ENCODE results near the gene ZNF319. TPM values are rescaled to one million over a fixed set of nuclear protein-coding genes. Genes with fewer than 3 reads are reported as not detected.

ZNF319 gene
- total RNA-seq, 2 experiments from 2014 or later = 5.6 to 7.0 TPM

DNA sequence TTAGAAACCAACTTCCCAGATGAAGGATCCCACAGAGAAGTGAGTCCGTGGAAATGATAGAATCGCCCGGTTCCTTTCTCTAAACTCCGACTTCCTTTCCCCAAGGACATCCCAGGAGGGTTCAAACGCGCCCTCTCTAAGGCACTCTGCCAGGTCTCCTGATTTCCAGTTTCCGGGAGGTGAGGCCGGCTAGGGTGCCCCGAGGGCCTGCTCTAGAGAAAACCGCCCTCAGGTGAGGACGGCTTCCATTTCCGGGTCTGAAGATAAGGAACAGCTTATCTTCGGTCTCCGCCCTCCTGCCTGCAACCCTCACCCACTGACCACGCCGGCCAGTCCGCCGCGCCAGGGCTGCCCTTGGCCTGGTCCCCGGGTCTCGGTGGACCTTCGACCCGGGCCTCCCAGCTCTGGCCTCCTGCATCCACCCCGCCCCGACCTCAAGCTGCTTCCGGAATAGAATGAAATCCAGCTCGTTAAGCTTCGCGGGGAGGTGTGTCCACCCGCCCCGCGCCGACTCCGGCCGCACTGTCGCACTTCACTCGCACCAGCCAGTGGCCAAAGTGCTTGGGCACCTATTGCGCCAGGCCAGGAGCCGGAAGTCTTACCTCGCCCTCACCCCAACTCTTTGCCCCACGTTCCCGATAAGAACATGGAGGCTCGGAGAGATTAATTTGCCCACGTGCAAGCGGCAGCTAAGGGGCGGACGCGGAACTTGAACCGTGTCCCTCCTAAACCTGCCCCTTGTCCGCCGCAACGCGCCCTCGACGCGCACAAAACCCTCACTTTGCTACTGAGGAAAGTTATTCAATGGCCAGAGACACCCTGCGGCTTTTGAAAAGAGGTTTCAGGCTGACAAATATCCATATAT is 24.2 kb upstream of the ZNF319 start:
- ChIA-PET POLR2A (interaction anchor here (1.3 kb wide), 1 partner anchor 106 kb away, joined by 3 read pairs; no protein-coding TSS in a partner anchor), CTCF (interaction anchor here (0.8 to 3.2 kb wide), 6 partner anchors 9 to 282 kb away, joined by 3 to 16 read pairs (median 5); partner anchors contain the start of gene CFAP20)
- peaks cover 12% of the 10 kb centered on the region for H3K4me1 Mint-ChIP-seq (ENCODE audit: low read depth)
- H3K4me3 Mint-ChIP-seq = peak overlapping the region; percentile 75
- H3K36me3 Mint-ChIP-seq (ENCODE audit: low read depth) = no peaks in the 10 kb centered on the region
- DNase-seq = peak; percentile 47
- peak overlapping the region; percentile 72 for H3K27ac Mint-ChIP-seq
- peaks cover 5% of the 10 kb centered on the region for H3K27me3 Mint-ChIP-seq
- intact Hi-C loops (cut with micrococcal nuclease) = loop anchor here (5.0 to 10.0 kb wide), 2 partner anchors 103 to 280 kb away; partner anchors contain the start of gene CFAP20
- no peaks in the 10 kb centered on the region for H3K9me3 Mint-ChIP-seq
- ATAC-seq = peak; percentile 17
- TF ChIP-seq, protein P1, sequence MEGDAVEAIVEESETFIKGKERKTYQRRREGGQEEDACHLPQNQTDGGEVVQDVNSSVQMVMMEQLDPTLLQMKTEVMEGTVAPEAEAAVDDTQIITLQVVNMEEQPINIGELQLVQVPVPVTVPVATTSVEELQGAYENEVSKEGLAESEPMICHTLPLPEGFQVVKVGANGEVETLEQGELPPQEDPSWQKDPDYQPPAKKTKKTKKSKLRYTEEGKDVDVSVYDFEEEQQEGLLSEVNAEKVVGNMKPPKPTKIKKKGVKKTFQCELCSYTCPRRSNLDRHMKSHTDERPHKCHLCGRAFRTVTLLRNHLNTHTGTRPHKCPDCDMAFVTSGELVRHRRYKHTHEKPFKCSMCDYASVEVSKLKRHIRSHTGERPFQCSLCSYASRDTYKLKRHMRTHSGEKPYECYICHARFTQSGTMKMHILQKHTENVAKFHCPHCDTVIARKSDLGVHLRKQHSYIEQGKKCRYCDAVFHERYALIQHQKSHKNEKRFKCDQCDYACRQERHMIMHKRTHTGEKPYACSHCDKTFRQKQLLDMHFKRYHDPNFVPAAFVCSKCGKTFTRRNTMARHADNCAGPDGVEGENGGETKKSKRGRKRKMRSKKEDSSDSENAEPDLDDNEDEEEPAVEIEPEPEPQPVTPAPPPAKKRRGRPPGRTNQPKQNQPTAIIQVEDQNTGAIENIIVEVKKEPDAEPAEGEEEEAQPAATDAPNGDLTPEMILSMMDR (IDR thresholded peaks at IDR 0.05) = no peak

DNA sequence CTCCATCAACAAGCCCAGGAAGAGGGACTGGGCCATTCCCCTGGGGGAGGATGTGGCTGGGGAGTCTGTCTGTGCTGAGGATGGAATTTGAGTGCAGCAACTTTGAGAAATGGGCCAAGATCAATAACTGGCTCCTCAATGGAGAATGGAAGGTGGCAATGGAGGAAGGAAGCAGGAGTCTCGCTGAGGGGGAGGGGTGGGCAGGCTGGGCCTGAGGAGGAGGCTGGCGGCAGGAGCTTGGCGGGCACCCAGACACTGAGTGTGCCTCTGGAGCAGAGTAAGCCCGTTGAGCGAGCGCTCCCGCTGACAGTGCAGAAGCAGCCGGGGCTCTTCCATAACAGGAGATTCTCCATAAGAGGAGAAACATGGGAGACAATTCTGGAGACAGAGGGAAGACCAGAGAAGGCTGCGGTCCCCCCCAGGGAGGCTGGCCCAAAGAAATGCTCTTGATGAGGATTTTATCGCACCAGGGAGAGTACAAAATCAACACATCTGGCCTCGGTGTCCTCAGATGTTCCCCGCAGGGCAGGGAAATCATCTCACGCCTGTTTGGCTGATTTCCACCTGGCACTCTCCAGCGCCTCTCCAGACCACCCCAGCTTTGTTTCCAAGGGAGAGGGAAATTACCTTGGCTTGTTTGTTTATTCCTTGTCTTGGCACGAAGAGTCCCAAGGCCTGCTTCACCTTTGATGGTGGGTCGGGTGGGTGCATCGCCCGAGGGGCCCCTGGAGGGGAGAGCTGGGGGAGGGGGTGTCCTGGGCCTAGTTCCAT is 22.3 kb upstream of the ZNF319 start:
- TF ChIP-seq, protein P1 (IDR thresholded peaks at IDR 0.05) = no peak
- no peak overlapping the region for H3K4me3 Mint-ChIP-seq
- H3K4me1 Mint-ChIP-seq (ENCODE audit: low read depth) = peaks cover 12% of the 10 kb centered on the region
- intact Hi-C loops (cut with micrococcal nuclease) = loop anchor here (5.0 to 10.0 kb wide), 2 partner anchors 105 to 282 kb away; partner anchors contain the start of gene CFAP20
- no peaks in the 10 kb centered on the region for H3K36me3 Mint-ChIP-seq (ENCODE audit: low read depth)
- ChIA-PET CTCF (interaction anchor here (0.9 to 3.2 kb wide), 9 partner anchors 8 to 284 kb away, joined by 3 to 16 read pairs (median 3); partner anchors contain the start of gene CFAP20), POLR2A (interaction anchor here (1.2 kb wide), 1 partner anchor 11 kb away, joined by 6 read pairs; no protein-coding TSS in a partner anchor)
- no peak overlapping the region for H3K27ac Mint-ChIP-seq
- no peaks in the 10 kb centered on the region for H3K9me3 Mint-ChIP-seq
- DNase-seq (no peak), ATAC-seq (no peak)
- peaks cover 5% of the 10 kb centered on the region for H3K27me3 Mint-ChIP-seq

DNA sequence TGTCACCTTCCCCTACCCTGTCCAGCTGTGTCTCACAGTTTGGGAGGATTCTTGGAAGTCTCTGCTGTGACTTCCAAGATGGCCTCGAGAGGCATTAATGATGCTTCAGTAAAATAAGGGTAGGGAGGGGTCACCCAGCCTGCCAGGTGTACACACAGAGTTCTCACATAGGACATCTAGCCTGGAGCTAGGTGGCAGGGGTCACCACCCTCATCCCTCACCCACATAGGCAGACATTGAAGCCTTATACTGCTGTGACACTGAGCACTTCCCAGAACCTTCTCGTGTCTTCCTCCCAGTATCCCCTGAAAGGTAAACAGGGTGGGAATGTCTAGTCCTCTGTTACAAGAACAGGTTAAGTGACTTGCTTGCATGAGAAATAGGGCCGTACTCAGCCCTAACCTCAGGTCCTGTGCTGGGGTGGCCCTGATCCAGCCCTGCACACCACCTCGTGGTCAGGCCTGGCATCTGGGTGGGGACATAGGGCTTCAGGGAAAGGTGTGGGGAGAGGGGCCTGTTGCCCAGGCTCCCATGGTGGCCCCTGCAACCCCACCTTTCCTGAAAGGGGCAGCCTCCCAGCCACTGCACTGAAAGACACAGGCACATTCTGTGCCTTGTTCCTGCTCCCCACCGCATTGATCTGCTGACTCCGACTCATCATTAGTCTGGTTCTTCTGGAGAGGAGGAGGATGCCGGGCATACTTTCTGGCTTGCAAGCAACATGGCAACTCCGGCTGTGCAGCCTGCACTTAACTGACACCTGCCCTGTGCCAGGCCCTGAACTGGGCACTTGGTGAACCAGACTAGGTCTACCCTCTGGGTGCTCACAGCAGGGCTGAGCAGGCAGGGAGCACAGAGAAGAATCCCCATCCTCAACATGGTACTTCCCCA is 21.4 kb upstream of the ZNF319 start:
- Mint-ChIP-seq H3K27me3 (peaks cover 5% of the 10 kb centered on the region), H3K36me3 (ENCODE audit: low read depth) (no peaks in the 10 kb centered on the region), H3K4me1 (ENCODE audit: low read depth) (peaks cover 12% of the 10 kb centered on the region), H3K4me3 (no peak overlapping the region), H3K27ac (no peak overlapping the region), H3K9me3 (no peaks in the 10 kb centered on the region)
- ChIA-PET CTCF (interaction anchor here (1.4 kb wide), 1 partner anchor 123 kb away, joined by 3 read pairs; no protein-coding TSS in a partner anchor), POLR2A (no interaction called here)
- TF ChIP-seq, protein P1 (IDR thresholded peaks at IDR 0.05) = no peak
- DNase-seq (no peak), ATAC-seq (no peak)
- intact Hi-C loops (cut with micrococcal nuclease) = loop anchor here (5.0 to 10.0 kb wide), 2 partner anchors 105 to 283 kb away; partner anchors contain the start of gene CFAP20

DNA sequence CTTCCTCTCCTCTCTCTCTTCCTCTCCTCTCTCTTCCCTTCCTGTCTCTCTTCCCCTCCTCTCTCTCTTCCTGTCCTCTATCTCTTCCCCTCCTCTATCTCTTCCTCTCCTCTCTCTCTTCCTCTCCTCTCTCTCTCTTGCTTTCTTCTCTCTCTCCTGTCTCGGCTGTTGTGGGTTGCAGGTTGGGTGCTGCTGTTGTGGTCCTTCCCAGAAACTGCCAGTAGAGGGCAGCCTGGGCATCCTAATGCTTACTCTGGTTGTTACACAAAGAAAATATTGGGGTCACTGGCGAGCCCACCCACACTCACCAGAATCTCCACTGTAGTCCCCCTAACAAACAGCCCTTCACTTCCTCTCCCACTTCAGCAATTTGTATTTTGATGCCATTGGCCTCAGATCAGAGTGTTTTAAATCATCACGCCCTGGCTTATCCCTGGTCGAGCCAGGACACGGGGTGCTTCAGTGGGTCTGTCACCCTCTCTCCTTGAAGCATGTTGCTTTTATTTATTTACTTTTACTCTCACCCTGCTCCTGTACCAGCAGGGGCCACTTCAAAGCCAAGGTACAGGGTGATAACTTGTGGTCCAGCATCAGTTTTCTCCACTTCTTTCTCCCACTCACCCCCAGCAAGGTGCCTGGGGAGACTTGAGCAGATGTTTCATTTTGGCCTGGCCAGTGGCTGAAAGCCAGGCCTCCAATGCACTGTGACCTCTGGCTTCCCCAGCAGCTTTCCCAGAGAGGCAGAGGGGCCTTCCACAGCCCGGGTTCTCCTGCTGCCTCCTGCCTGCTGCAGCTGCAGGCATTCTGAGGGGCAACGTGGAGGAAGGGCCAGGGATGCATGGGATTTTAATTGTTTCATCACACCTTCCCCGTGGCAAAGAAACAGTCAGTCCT is 20.4 kb upstream of the ZNF319 start:
- no peaks in the 10 kb centered on the region for H3K9me3 Mint-ChIP-seq
- TF ChIP-seq, protein P1 (IDR thresholded peaks at IDR 0.05) = peak; percentile 89
- no peaks in the 10 kb centered on the region for H3K36me3 Mint-ChIP-seq (ENCODE audit: low read depth)
- intact Hi-C loops (cut with micrococcal nuclease) = loop anchor here (5.0 to 10.0 kb wide), 2 partner anchors 106 to 284 kb away; partner anchors contain the start of gene CFAP20
- peak; percentile 68 for ATAC-seq
- ChIA-PET POLR2A (no interaction called here), CTCF (interaction anchor here (1.4 kb wide), 1 partner anchor 122 kb away, joined by 3 read pairs; no protein-coding TSS in a partner anchor)
- peaks cover 5% of the 10 kb centered on the region for H3K27me3 Mint-ChIP-seq
- peaks cover 12% of the 10 kb centered on the region for H3K4me1 Mint-ChIP-seq (ENCODE audit: low read depth)
- no peak overlapping the region for H3K4me3 Mint-ChIP-seq
- peak; percentile 84 for DNase-seq
- no peak overlapping the region for H3K27ac Mint-ChIP-seq
